Activated CD4-positive, alpha-beta T cell treated with anti-CD3 and anti-CD28 coated beads, Interleukin-2, Interleukin-4, amounts not matched to agents 100 ng/mL and 50 ng/mL, durations not matched to agents 16 hours and 8 hours (primary cell): ENCODE data around the gene PPP1R13L.
"Not testable (repeated sequence)": the region's sequence is repeated elsewhere in the genome, so short reads cannot be mapped to it uniquely, and the experiment has no call there.

Experiments
- DNase-seq: peaks from one replicate; pipeline ENCODE4 v3.0.0-alpha.2; 2020; ENCODE audit warnings: low spot score

Gene PPP1R13L

GRCh38 chr19:45345506-45345860, 59.4 kb downstream of the PPP1R13L start:
- no peak for DNase-seq

GRCh38 chr19:45344621-45345505, 60.0 kb downstream of the PPP1R13L start:
- no peak for DNase-seq

DNA sequence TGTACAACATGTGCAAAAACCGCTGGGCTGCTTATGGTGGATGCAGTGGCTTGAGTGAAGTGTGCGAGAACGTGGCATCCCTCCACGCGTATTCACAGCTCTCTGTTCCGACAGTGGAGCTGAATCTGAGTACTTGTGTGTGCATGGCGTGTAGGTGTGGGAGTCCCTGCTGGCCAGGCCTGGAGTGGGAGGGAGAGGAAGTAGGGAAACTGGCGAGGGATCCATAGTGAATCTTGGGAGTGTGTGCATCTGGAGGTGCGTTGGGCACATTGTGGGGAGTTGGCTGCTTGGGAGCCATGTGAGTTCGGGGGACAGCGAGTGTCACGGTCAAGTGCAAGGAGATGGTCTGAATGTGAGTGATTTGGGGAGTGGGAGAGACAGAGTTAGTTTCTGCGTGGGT, 62.0 kb downstream of the PPP1R13L start:
- DNase-seq: no peak

GRCh38 chr19:45340899-45341453, 63.9 kb downstream of the PPP1R13L start:
- no peak for DNase-seq

GRCh38 chr19:45340232-45340898, 64.5 kb downstream of the PPP1R13L start, which contains the start of gene KLC3:
Gene KLC3, plus strand, starts transcription at chr19:45340750. Its CDS starts 4,792 bp downstream, at chr19:45345542.
- no peak for DNase-seq

GRCh38 chr19:45339629-45340028, 65.2 kb downstream of the PPP1R13L start:
- DNase-seq: no peak

- no peak for DNase-seq
Observed at GRCh38 chr19:45336696-45337251, 68.1 kb downstream of the PPP1R13L start.

DNA sequence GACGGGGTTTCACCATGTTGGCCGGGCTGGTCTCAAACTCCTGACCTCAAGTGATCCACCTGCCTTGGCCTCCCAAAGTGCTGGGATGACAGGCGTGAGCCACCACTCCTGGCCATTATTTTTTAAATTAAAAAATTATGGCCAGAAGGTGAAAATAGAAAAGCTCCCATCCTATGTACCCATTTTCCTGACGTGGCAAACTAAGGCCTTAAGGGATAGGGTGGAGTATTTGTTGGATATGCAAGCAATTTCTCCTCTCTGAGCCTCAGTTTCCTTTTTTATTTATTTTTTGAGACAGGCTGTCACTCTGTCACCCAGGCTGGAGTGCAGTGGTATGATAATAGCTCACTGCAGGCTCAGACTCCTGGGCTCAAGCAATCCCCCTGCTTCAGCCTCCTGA, 70.0 kb downstream of the PPP1R13L start:
- DNase-seq: not testable (repeated sequence)

GRCh38 chr19:45333609-45334303, 71.1 kb downstream of the PPP1R13L start:
- DNase-seq: no peak

DNA sequence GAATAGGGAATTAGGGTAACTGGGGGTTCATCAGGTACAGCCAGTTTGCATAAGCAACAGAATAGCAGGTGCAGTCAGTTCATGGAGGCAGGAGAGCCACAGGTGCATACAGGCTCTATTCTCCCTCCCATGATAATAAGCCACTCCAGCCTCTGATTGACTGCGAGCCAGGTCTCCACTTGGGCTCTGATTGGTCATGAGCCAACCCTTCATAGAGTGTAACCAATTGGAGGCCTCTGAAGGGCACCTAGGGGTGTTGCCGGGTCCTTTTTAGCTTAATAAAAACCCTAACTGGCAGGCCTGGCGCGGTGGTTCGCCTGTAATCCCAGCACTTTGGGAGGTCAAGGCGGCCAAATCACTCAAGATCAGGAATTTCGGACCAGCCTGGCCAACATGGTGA, 73.5 kb downstream of the PPP1R13L start:
- DNase-seq: no peak
